ENCODE measurements around the gene KCNJ12. TPM values are rescaled to one million over a fixed set of nuclear protein-coding genes. Genes with fewer than 3 reads are reported as not detected.

KCNJ12 gene
- polyA plus RNA-seq, 3 donors, result 0.12 to 2.1 (median 0.51) TPM

- 45 to 65% (median 60%) methylated on average over 7 of the region's 7 CpGs for WGBS, 3 donors
- H3K27ac ChIP-seq (ENCODE audit: low read depth, low read length), result no peak overlapping the region
Observed at GRCh38 chr17:21360048-21360447, 16.1 kb upstream of the KCNJ12 start.

DNA sequence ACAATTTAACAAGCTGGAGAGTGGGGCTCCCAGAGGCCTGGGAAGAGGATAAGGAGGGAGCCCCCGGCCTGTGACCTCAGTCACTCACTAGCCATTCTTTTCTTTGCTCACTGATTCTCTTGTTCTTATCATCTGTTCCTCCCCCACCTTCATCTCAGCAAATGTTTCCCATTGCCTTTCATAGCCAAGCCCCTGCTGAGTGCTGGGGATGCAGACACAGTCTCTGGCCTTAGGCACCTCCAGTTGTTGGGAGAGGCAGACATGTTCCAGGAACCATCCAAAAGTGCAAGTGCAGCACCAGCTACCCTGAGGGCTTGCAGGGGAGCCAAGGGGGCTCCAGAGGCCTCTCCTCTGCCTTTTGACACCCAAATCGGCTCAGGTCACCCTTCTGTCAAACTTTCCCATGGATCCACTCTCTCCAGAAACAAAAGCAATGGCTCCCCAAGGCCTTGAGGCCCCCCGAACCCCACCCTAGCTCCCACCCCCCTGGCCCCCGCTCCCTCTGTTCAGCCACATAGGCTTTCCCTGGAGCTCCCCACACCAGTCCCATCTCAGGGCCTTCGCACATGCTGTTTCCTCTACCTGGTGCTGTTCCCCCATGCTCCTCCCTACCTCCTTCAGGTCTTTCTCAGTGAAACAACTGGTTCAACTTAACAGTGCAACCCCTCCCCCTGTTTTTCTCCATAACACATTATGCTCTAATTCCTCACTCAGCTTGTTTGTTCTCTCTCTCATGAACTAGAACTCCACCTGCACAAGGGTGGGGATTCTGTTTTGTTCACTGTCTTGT, 14.9 kb upstream of the KCNJ12 start:
- 68 to 91% (median 81%) methylated on average over 5 of the region's 5 CpGs for WGBS, 3 donors
- H3K27ac ChIP-seq (ENCODE audit: low read depth, low read length), result no peak overlapping the region

DNA sequence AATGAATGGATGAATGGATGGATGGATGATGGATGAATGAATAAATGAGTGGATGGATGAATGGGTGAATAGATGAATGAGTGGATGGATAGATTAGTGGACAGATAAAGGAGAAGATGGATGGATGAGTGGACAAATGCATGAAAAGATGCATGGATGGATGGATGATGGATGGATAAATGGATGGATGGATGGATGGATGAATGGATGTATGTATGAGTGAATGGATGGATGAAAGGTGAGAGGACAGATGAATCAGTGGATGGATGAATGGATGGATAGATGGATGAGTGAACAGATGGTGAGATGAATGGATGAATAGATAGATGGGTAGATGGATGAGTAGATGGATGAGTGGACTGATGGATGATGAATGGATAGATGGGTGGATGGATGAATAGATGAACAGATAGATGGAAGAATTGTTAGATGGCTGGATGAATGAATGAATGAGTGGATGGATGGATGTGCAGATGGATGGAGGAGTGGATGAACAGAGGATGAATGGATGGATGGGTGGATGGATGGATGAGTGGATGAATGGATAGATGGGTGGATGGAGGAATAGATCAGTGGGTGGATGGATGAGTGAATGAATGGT, 13.7 kb upstream of the KCNJ12 start:
- H3K27ac ChIP-seq (ENCODE audit: low read depth, low read length), result no peak overlapping the region

DNA sequence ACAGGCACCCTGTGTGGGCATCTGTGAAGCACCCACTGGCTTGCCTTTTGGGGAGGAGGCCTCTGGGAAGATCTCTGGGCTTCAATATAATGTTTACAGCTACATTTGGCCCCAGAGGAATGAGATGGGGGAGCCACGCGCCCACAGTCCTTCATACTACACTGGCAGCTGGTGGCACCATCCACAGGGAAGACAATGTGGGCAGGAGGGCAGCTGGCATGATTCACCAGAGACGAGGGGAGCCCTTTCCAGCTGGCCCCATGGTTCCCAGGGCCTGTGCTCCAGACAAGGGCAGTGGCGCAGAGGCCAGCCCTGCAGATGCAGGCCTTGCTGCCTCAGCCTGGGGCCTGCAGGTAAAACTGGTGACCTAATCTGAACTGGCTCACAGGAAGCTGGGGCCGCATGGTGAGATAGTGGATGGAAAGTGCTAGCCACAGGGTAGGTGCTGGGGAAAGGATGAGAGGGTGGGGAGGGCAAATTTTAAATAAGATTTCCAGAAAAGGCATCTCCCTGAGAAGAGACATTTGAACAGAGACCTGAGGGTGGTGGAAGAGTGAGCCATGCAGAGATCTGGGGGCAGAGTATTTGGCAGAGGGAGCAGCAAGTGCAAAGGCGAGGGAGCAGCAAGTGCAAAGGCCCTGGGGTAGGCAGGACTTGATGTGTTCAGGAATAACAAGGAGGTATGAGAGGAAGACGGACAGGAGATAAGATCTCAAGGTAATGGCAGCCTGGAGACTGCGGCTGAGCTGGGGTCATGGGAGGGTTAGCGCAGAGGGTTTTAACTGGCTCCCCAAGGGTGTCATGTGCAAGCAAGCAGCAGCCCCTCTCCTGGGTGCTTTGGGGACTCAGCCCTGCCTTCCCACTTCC, 12.1 kb upstream of the KCNJ12 start:
- no peak overlapping the region for H3K27ac ChIP-seq (ENCODE audit: low read depth, low read length)
- 83 to 91% (median 88%) methylated on average over 9 of the region's 9 CpGs for WGBS, 3 donors

DNA sequence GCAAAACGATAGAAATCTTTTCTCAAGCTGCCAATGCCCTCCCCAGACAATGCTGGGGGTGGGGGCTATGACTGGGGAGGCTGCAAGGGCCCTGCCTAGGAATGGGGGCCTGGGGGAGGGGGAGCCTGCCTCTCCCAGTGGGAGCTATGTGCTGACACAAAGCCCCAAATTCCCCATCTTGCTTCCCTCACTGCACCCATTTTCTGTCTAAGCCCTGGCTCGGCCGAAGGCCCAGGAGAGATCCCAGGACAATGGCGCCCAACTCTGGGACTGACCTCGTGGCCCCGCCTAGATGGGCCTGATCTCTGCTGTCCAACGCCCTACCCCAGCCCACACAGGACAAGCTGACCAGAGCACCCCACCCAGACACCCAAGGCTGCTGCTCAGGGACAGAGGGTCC, 11.1 kb upstream of the KCNJ12 start:
- WGBS, 3 donors, result 69 to 77% (median 75%) methylated on average over 7 of the region's 7 CpGs
- H3K27ac ChIP-seq (ENCODE audit: low read depth, low read length), result no peak overlapping the region

DNA sequence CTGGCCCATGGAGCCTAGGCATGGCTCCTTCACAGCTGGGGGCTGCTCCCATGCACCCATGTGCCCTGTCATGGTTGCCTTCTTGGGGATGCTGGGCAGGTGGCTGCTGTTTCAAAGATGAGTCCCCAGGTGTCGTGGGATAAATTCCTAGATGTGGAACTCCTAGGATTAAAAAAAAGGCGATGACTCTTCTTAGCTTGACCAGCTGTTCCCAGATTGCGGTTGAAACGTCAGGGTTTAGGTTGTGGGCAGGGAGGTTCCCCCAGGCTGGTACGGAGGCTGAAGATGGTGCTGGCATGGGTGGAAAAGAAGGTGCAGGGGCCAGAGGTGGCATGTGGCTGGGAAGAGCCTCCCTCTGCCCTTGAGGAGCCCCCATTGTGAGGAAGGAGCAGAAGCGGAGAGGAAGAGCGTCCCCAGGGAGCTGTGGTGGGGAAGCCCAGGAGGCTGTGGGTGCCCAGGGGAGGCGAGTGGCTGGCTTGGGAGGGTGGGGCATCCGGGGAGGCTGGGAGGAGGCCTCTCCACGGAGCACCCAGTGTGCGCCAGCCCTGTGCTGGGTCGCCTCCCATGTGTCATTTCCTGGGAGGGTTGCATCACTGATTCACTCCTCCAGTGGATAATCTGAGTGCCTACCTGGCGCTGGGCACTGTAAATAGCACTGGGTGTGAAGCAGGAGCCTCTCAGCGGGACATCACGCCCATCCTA, 7.5 kb upstream of the KCNJ12 start:
- no peak overlapping the region for H3K27ac ChIP-seq (ENCODE audit: low read depth, low read length)

GRCh38 chr17:21369395-21369794, 6.8 kb upstream of the KCNJ12 start:
- WGBS, 3 donors, result 86 to 94% (median 90%) methylated on average over 5 of the region's 5 CpGs
- no peak overlapping the region for H3K27ac ChIP-seq (ENCODE audit: low read depth, low read length)

More for the DNA sequence above, 7.5 kb upstream of the KCNJ12 start:
- WGBS, 3 donors, result 74 to 80% (median 77%) methylated on average over 15 of the region's 15 CpGs

- H3K27ac ChIP-seq (ENCODE audit: low read depth, low read length), result no peak overlapping the region
- 17 to 32% (median 22%) methylated on average over 6 of the region's 6 CpGs for WGBS, 3 donors
Observed at GRCh38 chr17:21370430-21370829, 5.7 kb upstream of the KCNJ12 start.

GRCh38 chr17:21371511-21372081, 4.6 kb upstream of the KCNJ12 start:
- H3K27ac ChIP-seq (ENCODE audit: low read depth, low read length), result no peak overlapping the region
- WGBS, 3 donors, result 47 to 83% (median 79%) methylated on average over 17 of the region's 17 CpGs

- WGBS, 3 donors, result 75 to 90% (median 89%) methylated on average over 16 of the region's 16 CpGs
- H3K27ac ChIP-seq (ENCODE audit: low read depth, low read length), result no peak overlapping the region
Observed at GRCh38 chr17:21372256-21372954, 3.8 kb upstream of the KCNJ12 start.

DNA sequence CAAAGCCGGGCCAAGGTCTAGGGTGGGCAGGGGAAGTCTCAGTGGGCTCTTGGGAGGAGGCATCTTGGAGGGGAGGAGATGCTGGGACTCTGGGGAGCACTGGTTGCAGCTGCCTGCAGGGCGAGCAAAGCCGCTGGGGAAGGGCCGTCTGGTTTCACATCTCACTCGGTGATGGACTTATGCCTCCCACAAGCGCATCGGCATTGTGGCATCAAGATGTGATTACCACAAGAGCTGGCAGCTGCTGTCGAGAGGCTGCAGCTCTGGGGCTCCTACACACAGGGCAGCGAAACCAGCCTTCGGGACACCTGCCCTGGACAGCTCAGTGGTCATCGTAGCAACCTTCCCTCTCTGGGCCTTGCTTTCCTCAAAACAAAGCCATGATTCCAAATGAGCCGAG, 3.1 kb upstream of the KCNJ12 start:
- H3K27ac ChIP-seq (ENCODE audit: low read depth, low read length), result no peak overlapping the region
- WGBS, 3 donors, result 59 to 82% (median 81%) methylated on average over 12 of the region's 12 CpGs

DNA sequence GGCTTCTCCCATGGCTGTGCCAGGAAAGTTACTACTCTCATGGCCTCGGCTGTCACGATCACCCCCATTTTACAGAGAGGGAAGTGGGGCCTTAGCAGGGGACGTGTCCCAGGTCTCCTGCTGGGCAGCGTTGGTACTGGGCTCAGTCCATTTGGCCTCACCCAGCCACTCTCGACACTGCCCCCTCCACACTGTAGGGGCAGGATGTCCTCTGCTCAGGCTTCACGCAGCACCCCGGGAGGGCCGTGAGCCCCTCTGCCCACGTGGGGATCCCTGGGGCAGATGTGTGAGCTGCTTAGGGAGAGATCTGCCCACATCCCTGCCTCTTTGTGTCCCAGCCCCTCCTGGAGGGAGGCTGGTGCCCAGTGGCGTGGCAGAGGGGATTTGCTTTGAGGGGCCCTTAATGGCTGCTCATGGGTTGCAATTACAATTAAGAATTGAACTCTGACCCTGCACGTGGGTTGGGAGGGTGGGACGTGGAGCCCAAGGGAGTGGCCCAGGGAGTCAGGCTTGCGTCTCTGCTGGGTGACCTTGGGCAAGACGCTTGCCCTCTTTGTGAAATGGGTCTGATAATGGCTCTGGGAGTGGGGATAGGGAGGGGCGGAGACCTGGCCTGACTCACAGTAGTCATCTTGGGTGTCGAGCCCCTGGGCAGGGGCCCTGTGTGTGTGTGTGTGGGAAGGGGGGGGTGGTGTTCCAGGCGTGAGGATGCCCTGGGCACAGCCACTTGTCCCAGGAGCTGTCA, 2.3 kb upstream of the KCNJ12 start:
- H3K27ac ChIP-seq (ENCODE audit: low read depth, low read length), result no peak overlapping the region
- 45 to 77% (median 74%) methylated on average over 17 of the region's 17 CpGs for WGBS, 3 donors

DNA sequence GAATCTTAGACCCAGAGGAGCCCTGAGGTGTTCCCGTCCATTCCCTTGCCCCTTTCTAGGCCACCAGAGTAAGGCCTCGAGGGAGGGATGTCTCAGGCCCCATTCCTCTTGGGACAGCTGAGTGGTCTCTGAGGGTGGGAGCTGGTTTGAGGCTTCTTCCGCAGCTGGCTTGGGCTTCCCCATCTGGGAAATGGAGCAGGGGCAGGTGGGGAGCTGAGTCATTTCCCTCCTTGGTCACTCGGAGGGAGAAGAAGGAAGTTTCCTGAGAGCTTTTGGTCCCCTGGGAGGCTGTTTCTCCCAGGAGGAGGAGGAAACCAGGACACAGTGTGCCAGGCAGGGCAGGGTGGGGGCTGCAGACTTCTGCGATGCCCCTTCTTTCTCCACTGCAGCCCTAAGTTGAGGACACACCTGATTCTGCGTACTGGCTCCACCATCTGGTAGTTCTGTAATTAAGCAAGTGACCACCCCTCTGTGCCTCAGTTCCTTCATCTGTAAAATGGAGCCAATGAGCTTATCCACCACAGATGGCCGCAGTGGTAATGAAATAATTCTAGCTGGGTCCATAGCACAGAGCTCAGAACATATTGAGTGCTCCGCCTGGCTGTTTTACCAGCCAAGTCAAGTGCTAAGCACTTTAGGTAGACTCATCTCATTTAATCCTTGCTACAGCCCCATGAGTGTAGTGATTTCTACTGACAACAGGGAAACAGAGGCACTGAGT, 1.6 kb upstream of the KCNJ12 start:
- no peak overlapping the region for H3K27ac ChIP-seq (ENCODE audit: low read depth, low read length)
- WGBS, 3 donors, result 73 to 74% (median 74%) methylated on average over 8 of the region's 8 CpGs

DNA sequence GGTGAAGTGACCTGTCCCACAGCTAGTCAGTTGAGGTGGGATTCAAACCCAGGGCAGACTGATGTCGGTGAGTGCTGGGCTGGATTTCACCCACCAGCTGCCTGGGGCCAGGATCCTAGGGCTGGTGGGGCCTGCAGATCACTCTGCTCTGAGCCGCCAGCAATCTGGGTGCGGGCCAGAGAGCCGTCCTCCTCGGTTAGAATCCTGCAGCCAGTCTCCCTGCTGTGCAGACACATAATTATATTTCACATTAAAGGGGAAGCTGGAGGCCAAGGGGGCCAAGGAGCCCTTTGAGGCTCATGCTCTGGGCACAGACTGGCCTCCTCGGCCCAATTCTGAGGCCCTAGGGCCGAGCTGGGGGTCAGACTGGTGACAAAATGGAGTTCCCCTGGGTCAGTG, 996 bp upstream of the KCNJ12 start:
- WGBS, 3 donors, result 64 to 82% (median 76%) methylated on average over 7 of the region's 7 CpGs
- no peak overlapping the region for H3K27ac ChIP-seq (ENCODE audit: low read depth, low read length)

GRCh38 chr17:21375757-21376080, 438 bp upstream of the KCNJ12 start:
- WGBS, 3 donors, result 31 to 48% (median 47%) methylated on average over 11 of the region's 11 CpGs

DNA sequence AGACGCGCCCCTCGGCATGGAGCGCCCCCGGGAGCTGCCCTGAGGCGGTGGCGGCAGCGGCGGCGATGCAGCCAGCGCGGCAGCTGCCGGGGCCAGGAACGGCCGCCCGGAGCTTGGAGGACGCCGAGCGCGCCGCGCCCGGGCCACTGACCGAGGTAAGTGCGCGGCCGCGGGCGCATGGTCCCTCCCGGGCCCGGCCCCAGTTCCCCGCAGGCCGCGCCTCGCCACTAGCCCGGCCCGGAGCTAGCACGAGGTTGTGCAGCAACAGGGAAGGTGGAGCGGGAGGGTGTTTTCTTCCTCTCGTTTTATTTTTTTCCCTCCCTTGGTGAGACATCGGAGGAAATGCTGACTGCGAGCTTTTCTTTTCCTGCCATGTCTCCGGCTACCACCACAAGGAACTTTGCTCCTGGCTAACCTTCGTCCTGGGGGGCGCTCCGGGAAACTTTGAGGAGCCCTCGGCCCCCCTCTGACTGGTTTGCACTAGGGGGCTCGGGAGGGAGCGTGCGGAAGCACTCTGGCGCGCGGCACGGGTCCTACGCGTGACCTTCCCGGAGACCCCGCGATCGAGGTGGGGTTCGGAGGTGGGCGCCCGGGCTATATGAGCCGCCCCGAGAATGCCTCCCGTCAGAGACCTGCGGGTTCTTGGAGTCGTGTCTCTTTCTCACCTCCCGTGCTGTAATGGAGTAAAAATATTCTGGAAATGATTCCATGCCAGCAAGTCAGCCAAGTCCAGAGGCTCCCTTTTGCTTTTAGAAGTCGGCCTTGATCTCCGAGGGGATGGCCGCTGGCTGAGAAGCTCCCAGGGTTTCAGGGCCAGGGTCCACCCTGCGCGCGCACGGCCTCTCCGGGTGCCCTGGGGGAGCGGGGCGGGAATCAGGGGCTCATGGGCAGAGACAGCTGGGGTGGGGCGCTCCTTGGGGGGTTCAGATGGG, 868 bp downstream of the KCNJ12 start:
- H3K27ac ChIP-seq (ENCODE audit: low read depth, low read length), result no peak overlapping the region
- WGBS, 3 donors, result 1 to 2% (median 1%) methylated on average over 77 to 80 of the region's 80 CpGs

More at GRCh38 chr17:21375757-21376080, 438 bp upstream of the KCNJ12 start:
- no peak overlapping the region for H3K27ac ChIP-seq (ENCODE audit: low read depth, low read length)

Data from adipose tissue (tissue), 3 donors.